ENCODE measurements around the gene ZNF385C. TPM values are rescaled to one million over a fixed set of nuclear protein-coding genes. Genes with fewer than 3 reads are reported as not detected.
"Not testable (repeated sequence)": the region's sequence is repeated elsewhere in the genome, so short reads cannot be mapped to it uniquely, and the experiment has no call there.

Gene ZNF385C
- polyA plus RNA-seq, 1 donor, result 8.0 TPM

DNA sequence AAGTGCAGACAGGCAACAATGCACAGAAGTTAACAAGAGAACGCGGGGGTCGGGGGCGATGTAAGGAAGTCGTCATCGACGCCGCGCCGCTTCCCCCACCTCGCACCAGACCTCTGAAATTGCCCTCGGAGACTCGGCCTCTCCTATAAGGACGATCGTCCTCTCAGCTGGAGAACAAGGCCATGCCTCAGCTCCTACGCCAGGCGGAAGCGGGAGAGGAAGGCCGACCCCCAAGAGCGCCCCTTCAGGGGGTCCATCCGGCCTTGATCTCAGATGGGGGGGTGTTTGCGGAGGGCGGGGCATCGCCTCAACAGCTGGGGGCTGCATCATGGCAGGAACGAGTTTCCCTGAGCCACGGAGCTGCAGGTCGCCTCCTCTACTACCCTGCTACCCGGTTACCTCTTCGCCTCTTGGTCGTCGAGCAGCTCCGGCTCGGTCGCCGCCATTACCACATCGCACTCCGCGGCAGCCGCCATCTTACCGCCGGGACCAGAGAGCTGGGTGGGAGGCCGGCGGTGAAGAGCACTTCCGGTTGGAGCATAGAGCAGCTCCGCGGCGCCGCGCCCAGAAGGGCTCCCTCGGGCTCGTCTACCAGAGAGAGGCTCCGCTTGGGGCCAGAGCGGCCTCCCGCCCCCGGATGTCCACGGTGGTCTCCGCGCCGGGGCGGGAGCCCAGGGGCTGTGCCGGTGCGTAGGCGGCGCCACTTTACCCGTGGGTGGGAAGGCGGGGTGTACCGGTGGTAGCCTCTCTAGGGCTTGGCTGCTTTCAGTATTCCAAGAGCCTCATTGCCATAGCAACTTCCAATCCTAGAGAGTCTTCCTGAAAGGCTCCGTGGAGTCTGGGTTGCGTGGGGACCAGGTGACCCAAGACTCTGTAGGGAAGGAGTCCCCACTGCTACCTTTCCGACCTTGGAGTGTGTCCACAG is 81.1 kb downstream of the ZNF385C start, which contains the start of gene DNAJC7:
TSS of gene DNAJC7 (minus strand) at position 499 of the 925 bp plus-strand sequence. CDS start at position 476, 23 bp downstream.
- DNase-seq, result peak; percentile 93

DNA sequence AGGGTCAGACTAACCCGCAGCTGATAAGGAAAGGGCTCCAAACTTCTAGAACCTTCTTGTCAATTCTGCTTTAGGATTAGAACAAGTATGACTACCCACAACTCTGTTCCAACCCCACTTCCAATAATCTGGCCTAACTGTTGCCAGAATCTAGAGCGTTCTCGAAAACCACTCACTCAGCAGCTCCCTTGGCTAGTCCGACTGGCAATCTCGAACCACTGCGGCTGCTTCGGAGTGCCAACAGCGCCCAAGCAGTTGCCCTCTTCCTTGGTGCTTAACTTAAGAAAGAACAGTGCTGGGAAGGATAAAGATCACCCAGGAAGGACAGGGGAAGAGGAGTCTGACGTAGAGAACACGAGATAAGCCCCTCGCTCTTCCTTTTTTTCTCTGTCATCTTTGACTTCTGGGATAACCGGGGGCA is 81.9 kb downstream of the ZNF385C start:
- DNase-seq, result peak; percentile 20

- DNase-seq, result not testable (repeated sequence)
Measured at GRCh38 chr17:42013740-42014139, 84.5 kb downstream of the ZNF385C start.

DNA sequence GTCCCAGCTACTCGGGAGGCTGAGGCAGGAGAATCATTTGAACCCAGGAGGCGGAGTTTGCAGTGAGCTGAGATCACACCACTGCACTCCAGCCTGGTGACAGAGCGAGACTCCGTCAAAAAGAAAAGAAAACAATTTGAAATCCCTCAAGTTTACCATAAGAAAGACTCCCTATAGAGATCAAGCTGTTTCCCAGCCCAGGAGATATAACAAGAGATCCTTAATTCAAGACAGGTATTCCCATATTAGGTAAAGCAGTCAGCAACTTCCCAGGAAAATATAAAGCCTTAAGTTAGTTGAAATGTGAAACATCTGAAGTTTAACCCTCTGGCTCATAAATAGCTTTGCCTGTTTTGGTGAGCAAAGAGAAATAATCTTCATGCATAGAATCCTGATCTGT is 85.9 kb downstream of the ZNF385C start:
- not testable (repeated sequence) for DNase-seq

GRCh38 chr17:42010898-42011516 is 87.3 kb downstream of the ZNF385C start:
- DNase-seq, result no peak

GRCh38 chr17:42010266-42010680 is 88.0 kb downstream of the ZNF385C start:
- DNase-seq, result not testable (repeated sequence)

GRCh38 chr17:42009170-42009569 is 89.1 kb downstream of the ZNF385C start:
- no peak for DNase-seq

DNA sequence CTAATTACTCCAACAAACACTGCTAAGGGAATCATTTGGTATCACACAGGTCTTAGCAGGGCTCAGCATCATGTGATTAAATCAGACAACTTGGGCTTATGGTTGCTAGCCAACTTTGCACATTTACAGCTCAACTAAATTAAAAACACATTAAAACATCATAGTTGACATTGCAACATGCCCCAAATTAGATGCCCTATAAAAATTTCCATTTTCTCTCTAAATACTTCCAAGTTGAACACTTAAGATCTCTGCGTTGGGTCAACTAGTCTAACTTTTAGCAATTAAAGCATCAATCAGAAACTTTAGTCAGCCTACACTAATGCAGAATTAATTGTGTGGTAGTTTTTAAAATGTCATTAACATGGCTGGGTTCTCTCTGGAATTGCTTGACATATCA is 93.1 kb downstream of the ZNF385C start:
- no peak for DNase-seq

GRCh38 chr17:42002792-42003301 is 95.4 kb downstream of the ZNF385C start:
- no peak for DNase-seq

GRCh38 chr17:42002175-42002791 is 96.0 kb downstream of the ZNF385C start:
- no peak for DNase-seq

GRCh38 chr17:42001729-42002128 is 96.5 kb downstream of the ZNF385C start:
- DNase-seq, result no peak

- DNase-seq, result no peak
Measured at GRCh38 chr17:42000413-42001133, 97.7 kb downstream of the ZNF385C start.

DNA sequence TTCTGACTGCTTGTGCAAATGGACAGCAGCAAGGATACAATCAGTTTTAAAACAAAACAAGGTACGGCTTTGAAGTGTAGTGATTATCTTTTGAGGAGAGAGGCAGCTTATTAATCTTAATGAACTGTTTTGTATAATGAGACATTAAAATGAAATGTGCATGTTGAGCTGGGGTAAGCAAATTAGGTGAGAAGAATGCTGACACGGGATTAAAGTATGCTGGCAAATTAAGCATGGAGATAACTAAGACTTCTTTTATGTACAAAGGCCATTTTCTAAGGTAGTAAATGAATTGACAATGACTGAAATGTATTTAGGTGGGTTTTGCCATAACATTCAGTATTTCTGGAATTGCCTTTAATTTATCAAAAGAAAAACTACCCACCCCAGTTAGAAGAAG is 99.8 kb downstream of the ZNF385C start:
- no peak for DNase-seq

DNA sequence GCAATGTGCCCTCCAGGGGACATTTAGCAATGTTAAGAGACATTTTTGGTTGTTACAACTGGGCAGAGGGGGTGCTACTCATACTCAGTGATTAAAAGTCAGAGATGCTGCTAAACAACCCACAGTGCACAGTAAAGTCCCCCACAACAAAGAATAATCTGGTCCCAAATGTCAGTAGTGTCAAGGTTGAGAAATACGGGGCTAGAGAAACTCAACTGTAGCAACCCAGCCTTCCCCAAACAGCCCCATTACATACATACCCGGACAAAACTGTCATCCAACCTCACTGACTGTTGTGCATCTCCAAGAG is 101.5 kb downstream of the ZNF385C start:
- no peak for DNase-seq

- DNase-seq, result peak; percentile 32
Measured at GRCh38 chr17:41992576-41992975, 105.7 kb downstream of the ZNF385C start.

- DNase-seq, result no peak
Measured at GRCh38 chr17:41989702-41990419, 108.4 kb downstream of the ZNF385C start.

DNA sequence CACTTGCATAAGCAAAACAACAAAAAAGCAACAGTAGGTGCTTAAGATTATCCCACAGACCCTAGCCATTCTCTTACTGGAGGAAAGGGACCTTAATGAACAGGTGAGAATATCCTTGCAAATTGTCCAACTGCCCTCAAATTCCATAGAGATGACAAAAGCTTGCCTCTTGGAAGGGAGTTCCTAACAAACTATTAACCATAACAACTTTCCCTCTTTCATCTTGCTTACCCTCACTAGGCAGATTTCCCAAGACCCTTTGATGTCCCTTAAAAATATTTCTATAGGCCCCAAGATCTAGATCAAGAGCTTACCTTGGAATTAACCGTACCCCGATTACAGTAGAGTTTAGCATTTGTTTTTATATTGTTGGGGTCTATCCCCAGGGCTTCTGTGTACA is 109.9 kb downstream of the ZNF385C start:
- DNase-seq, result no peak

DNA sequence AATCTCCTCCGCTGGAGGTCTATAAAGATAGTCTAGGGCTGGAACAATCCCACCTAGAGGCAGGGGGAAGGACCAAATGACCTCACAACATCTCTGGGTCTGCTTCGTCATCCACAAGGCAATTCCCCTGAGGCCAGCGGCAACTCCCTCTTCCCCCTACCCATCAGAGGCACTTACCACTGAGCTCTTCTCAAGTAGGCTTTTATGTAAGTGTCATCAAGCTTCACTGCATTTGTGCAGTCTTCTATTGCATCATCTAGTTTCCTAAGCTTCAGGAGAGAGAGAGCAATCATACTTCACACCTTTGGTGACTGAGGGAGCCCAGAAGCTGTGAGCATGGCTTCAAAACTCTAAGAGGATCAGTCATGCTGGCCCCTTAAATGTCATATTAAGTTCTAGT is 110.6 kb downstream of the ZNF385C start:
- DNase-seq, result no peak

DNA sequence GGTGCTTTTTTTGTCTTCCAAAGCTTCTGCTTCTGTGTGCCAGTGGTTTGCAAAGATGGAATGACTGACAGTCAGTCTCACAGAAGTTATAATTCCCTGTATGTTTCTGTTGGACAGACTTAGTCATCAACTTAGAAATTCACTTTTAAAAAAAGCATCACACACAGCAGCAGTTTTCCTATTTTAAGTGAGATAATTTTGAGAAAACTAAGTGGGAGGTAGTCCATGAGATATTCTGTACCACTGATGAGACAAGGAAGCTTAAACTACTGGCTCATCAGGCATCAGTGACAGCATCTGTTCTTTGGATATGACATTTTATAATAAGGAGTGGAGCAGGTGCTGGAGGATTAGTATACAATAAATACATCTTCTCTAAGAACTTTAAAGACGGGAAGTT is 111.6 kb downstream of the ZNF385C start:
- no peak for DNase-seq

GRCh38 chr17:41985919-41986318 is 112.4 kb downstream of the ZNF385C start:
- no peak for DNase-seq

DNA sequence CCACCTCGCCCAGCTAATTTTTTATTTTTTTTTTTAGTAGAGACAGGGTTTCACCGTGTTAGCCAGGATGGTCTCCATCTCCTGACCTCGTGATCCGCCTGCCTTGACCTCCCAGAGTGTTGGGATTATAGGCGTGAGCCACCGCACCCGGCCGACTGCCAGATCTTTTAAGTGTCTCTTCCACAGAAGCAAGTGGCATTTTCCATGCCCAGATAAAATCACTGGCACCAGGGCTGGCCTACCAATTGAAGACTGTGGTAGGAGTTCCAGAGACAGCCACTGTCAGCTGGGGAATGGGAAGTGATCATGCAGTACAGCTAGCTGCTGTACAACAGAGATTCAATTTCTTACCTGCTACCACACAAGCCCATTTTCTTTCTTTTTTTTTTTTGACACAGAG is 113.8 kb downstream of the ZNF385C start:
- no peak for DNase-seq

All from hindlimb muscle (tissue), 1 donor.